A549 (cell line): ENCODE data around the gene PDLIM7.

ENCODE experiments used
- CTCF ChIP-seq: fragments of >200 bp; sonication (Bioruptor Twin); formaldehyde crosslinking; IDR thresholded peaks from 3 replicates; pipeline ENCODE4 v1.5.1; 2016
- E2F6 ChIP-seq: IDR thresholded peaks from 2 replicates; pipeline ENCODE4 v1.6.1; 2012; ENCODE audit warnings: low read depth, borderline replicate concordance
- EHF ChIP-seq: fragments of 250-450 bp; sonication (Bioruptor Pico); IDR thresholded peaks from 2 replicates; pipeline ENCODE4 v1.5.0; 2020; ENCODE audit warnings: mild to moderate bottlenecking
- EP300 ChIP-seq, 2 experiments: fragments of >200 bp; sonication (Bioruptor Twin); formaldehyde crosslinking; IDR thresholded peaks; 2 replicates in 1 of 2; 3 replicates in 1 of 2; pipeline ENCODE4 v1.6.1; 2016 to 2017
- MAFK ChIP-seq: fragments of 450-650 bp; IDR thresholded peaks from 2 replicates; pipeline ENCODE4 v1.6.1; 2014; ENCODE audit not compliant: partially characterized antibody
- MAZ ChIP-seq: fragments of 150-350 bp; IDR thresholded peaks from 2 replicates; pipeline ENCODE4 v1.6.1; 2014; ENCODE audit warnings: antibody characterized with exemption, low read depth, low read length, borderline replicate concordance
- POLR2A ChIP-seq: IDR thresholded peaks from 2 replicates; pipeline ENCODE4 v1.6.1; 2012; ENCODE audit warnings: mild to moderate bottlenecking, low read length
- ZSCAN20 ChIP-seq: fragments of 250-450 bp; sonication (Bioruptor Pico); IDR thresholded peaks from 2 replicates; pipeline ENCODE4 v1.8.0; 2022; ENCODE audit warnings: mild to moderate bottlenecking, moderate library complexity

GRCh38 chr5:177474002-177474476 is 23.4 kb downstream of the PDLIM7 start:
- TF ChIP-seq MAZ (no peak), POLR2A (no peak), CTCF (no peak), E2F6 (no peak), EP300 (IDR thresholded peaks at IDR 0.05) (no peak), MAFK (no peak), EHF (CRISPR knock-in tag) (no peak), ZSCAN20 (CRISPR knock-in tag) (no peak)
